ENCODE measurements around the gene NTM.

NTM gene

GRCh38 chr11:131685906-131686305 lies 315.5 kb downstream of the NTM start:
- Histone ChIP-seq H4K20me1 (ENCODE audit: control insufficient read depth, insufficient read depth, low read depth, low read length) (no peaks in the 10 kb centered on the region), H3K27me3 (ENCODE audit: control insufficient read depth, low read length) (no peaks in the 10 kb centered on the region), H3K27ac (ENCODE audit: low read depth, low read length) (no peak overlapping the region), H3K4me2 (ENCODE audit: low read length) (no peak overlapping the region), H3K79me2 (ENCODE audit: control insufficient read depth, low read length) (no peaks in the 10 kb centered on the region), H3K4me1 (ENCODE audit: control insufficient read depth, low read length) (no peaks in the 10 kb centered on the region), H3K36me3 (ENCODE audit: control insufficient read depth, low read length) (no peaks in the 10 kb centered on the region), H3K4me3 (ENCODE audit: low read length) (no peak overlapping the region), H3K9me3 (ENCODE audit: control insufficient read depth, insufficient read depth, low read length) (no peaks in the 10 kb centered on the region), H3K9me2 (replicated peaks; ENCODE audit: control insufficient read depth, low read length) (no peaks in the 10 kb centered on the region), H3F3A (ENCODE audit: control insufficient read depth, insufficient read depth) (no peaks in the 10 kb centered on the region)
- no peak for TF ChIP-seq CTCF (IDR thresholded peaks at IDR 0.05; ENCODE audit: low read depth, low read length, poor library complexity, severe bottlenecking)
- TF ChIP-seq EZH2phosphoT487 (IDR thresholded peaks at IDR 0.05; ENCODE audit: borderline replicate concordance, low read length), result no peak

DNA sequence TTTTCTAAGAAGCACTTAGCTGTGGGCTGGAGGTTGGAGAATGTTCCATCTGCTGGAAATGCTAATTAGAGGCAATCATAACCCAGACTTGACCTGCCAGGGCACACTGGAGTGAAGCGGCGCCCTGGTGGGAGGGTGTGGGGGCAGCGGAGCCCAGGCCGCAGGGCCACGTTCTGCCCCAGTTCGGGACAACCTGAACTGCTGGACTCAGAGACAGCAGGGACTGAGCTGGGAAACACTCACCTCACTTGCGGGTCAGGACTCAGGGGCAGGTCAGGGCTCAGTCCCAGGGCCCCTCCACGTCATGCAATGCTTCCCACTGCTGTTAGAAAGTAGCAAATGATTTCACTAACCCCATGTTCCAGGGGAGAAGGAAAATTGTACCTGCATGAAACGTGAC lies 316.4 kb downstream of the NTM start:
- H3K9me3 ChIP-seq (ENCODE audit: control insufficient read depth, insufficient read depth, low read length), result no peaks in the 10 kb centered on the region
- H3K27ac ChIP-seq (ENCODE audit: low read depth, low read length), result no peak overlapping the region
- no peak overlapping the region for H3K4me2 ChIP-seq (ENCODE audit: low read length)
- H3K4me1 ChIP-seq (ENCODE audit: control insufficient read depth, low read length), result no peaks in the 10 kb centered on the region
- H3K9me2 ChIP-seq (replicated peaks; ENCODE audit: control insufficient read depth, low read length), result no peaks in the 10 kb centered on the region
- H3K27me3 ChIP-seq (ENCODE audit: control insufficient read depth, low read length), result no peaks in the 10 kb centered on the region
- H3K4me3 ChIP-seq (ENCODE audit: low read length), result no peak overlapping the region
- no peaks in the 10 kb centered on the region for H3F3A ChIP-seq (ENCODE audit: control insufficient read depth, insufficient read depth)
- H3K79me2 ChIP-seq (ENCODE audit: control insufficient read depth, low read length), result no peaks in the 10 kb centered on the region
- TF ChIP-seq CTCF (IDR thresholded peaks at IDR 0.05; ENCODE audit: low read depth, low read length, poor library complexity, severe bottlenecking), result no peak
- TF ChIP-seq EZH2phosphoT487 (IDR thresholded peaks at IDR 0.05; ENCODE audit: borderline replicate concordance, low read length), result no peak
- no peaks in the 10 kb centered on the region for H4K20me1 ChIP-seq (ENCODE audit: control insufficient read depth, insufficient read depth, low read depth, low read length)
- H3K36me3 ChIP-seq (ENCODE audit: control insufficient read depth, low read length), result no peaks in the 10 kb centered on the region

DNA sequence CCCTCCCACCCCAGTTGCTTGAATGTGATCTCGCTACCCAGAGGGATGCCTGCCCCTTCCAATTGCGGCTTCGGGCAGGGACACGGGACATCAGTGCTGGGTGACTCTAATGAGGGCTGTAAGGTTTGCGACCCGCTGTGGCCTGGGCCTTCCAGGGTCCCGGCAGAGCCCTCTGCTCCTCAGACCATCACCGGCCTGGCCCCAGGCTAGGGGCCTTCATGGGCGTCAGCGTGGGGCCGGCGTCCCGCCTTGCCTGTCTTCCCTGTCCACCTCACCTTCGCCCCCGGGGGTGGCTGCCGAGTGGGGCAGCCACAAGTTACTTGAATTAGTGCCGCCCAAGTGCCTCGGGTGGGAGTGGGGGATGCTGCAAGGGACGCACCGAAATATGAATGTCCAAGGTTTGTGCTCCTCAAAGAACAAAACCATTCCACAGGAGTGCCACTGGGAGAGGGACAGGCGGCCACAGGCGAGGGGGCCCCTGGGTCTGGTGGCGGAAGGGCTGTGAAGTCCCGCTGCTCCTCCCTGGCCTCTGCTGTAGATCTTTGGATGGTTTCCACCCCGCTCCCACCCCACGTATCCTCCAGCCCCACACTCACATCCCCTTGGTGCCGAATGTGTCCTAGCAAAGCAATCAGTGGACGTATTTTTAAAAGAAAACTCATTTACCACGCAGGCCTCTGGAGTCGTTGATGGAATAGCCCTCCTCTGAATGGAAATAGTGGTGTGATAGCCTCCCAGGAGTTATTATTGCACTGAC lies 317.1 kb downstream of the NTM start:
- no peaks in the 10 kb centered on the region for H3K27me3 ChIP-seq (ENCODE audit: control insufficient read depth, low read length)
- H3F3A ChIP-seq (ENCODE audit: control insufficient read depth, insufficient read depth), result no peaks in the 10 kb centered on the region
- H3K9me2 ChIP-seq (replicated peaks; ENCODE audit: control insufficient read depth, low read length), result no peaks in the 10 kb centered on the region
- H4K20me1 ChIP-seq (ENCODE audit: control insufficient read depth, insufficient read depth, low read depth, low read length), result no peaks in the 10 kb centered on the region
- H3K36me3 ChIP-seq (ENCODE audit: control insufficient read depth, low read length), result no peaks in the 10 kb centered on the region
- H3K4me2 ChIP-seq (ENCODE audit: low read length), result no peak overlapping the region
- no peak overlapping the region for H3K4me3 ChIP-seq (ENCODE audit: low read length)
- no peak overlapping the region for H3K27ac ChIP-seq (ENCODE audit: low read depth, low read length)
- no peaks in the 10 kb centered on the region for H3K4me1 ChIP-seq (ENCODE audit: control insufficient read depth, low read length)
- H3K9me3 ChIP-seq (ENCODE audit: control insufficient read depth, insufficient read depth, low read length), result no peaks in the 10 kb centered on the region
- no peaks in the 10 kb centered on the region for H3K79me2 ChIP-seq (ENCODE audit: control insufficient read depth, low read length)
- TF ChIP-seq CTCF (IDR thresholded peaks at IDR 0.05; ENCODE audit: low read depth, low read length, poor library complexity, severe bottlenecking), result no peak
- no peak for TF ChIP-seq EZH2phosphoT487 (IDR thresholded peaks at IDR 0.05; ENCODE audit: borderline replicate concordance, low read length)
